HepG2 (cell line): ENCODE measurements around the gene KCNQ1OT1.

Experiments used
- CTCF ChIP-seq: sonication (generic); formaldehyde crosslinking; IDR thresholded peaks from 2 replicates; pipeline ENCODE4 v1.5.0; 2020; ENCODE audit warnings: mild to moderate bottlenecking, missing genetic modification reagents, moderate library complexity
- JUND ChIP-seq: sonication (generic); formaldehyde crosslinking; IDR thresholded peaks from 2 replicates; pipeline ENCODE4 v1.8.0; 2022; ENCODE audit warnings: mild to moderate bottlenecking, missing genetic modification reagents
- MAFK ChIP-seq, 2 experiments: IDR thresholded peaks in 1 of 2; conservative IDR thresholded peaks in 1 of 2; 2 replicates each; pipeline ENCODE4 v1.6.1; 2011; ENCODE audit warnings: improper control_type of control experiment in 2 of 2, low read length in 2 of 2
- NBN ChIP-seq: fragments of 450-650 bp; conservative IDR thresholded peaks from 2 replicates; pipeline ENCODE4 v1.6.1; 2017
- POLR2A ChIP-seq, 2 experiments: IDR thresholded peaks; 2 replicates each; pipeline ENCODE4 v1.6.1; 2011; ENCODE audit warnings: low read depth in 2 of 2, low read length in 2 of 2, mild to moderate bottlenecking in 1 of 2, moderate library complexity in 1 of 2; ENCODE audit not compliant: insufficient read depth in 1 of 2
- RFX5 ChIP-seq: IDR thresholded peaks from 2 replicates; pipeline ENCODE4 v1.6.1; 2011; ENCODE audit warnings: low read depth, low read length, improper control_type of control experiment
- ZNF274 ChIP-seq: sonication (generic); formaldehyde crosslinking; IDR thresholded peaks from 2 replicates; pipeline ENCODE4 v1.5.1; 2020; ENCODE audit warnings: mild to moderate bottlenecking, missing genetic modification reagents
- ZNF282 ChIP-seq: fragments of 450-650 bp; IDR thresholded peaks from 2 replicates; pipeline ENCODE4 v1.6.1; 2018; ENCODE audit not compliant: partially characterized antibody
- ZNF777 ChIP-seq: sonication (generic); formaldehyde crosslinking; IDR thresholded peaks from 2 replicates; pipeline ENCODE4 v1.4.0; 2020; ENCODE audit warnings: missing genetic modification reagents
- TF ChIP-seq, protein P1 (sequence below): sonication (generic); formaldehyde crosslinking; conservative IDR thresholded peaks from 2 replicates; pipeline ENCODE4 v1.4.0; 2020; ENCODE audit warnings: mild to moderate bottlenecking, missing genetic modification reagents, moderate library complexity
- TF ChIP-seq, protein P2 (sequence below): IDR thresholded peaks from 2 replicates; pipeline ENCODE4 v1.6.1; 2012; ENCODE audit warnings: inconsistent platforms

DNA sequence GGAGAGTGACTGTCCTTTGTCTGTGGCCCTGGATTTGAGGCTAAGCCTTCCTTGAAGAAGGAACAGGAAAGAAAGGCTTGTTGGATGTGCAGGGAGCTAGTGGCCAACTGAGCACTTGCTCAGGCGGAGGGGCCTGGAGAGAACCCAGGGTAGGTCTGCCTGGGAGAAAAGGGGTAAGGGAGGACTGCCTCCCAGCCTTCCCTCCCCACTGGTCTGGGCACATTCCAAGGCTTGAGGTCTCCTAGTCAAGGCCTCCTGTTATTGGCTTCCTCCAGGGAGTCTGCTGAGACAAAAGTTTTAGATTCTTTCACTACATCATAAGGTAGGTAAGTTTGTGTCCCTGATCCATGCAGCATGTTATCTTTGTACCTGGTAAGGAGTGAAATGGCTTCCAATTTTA, 15.2 kb downstream of the KCNQ1OT1 start:
- no peak for TF ChIP-seq NBN
- TF ChIP-seq ZNF777 (CRISPR knock-in tag), result no peak
- TF ChIP-seq CTCF (CRISPR knock-in tag), result no peak
- TF ChIP-seq ZNF282, result no peak
- no peak for TF ChIP-seq JUND (CRISPR knock-in tag)
- TF ChIP-seq ZNF274 (CRISPR knock-in tag), result no peak
- TF ChIP-seq RFX5, result no peak
- TF ChIP-seq, protein P1, sequence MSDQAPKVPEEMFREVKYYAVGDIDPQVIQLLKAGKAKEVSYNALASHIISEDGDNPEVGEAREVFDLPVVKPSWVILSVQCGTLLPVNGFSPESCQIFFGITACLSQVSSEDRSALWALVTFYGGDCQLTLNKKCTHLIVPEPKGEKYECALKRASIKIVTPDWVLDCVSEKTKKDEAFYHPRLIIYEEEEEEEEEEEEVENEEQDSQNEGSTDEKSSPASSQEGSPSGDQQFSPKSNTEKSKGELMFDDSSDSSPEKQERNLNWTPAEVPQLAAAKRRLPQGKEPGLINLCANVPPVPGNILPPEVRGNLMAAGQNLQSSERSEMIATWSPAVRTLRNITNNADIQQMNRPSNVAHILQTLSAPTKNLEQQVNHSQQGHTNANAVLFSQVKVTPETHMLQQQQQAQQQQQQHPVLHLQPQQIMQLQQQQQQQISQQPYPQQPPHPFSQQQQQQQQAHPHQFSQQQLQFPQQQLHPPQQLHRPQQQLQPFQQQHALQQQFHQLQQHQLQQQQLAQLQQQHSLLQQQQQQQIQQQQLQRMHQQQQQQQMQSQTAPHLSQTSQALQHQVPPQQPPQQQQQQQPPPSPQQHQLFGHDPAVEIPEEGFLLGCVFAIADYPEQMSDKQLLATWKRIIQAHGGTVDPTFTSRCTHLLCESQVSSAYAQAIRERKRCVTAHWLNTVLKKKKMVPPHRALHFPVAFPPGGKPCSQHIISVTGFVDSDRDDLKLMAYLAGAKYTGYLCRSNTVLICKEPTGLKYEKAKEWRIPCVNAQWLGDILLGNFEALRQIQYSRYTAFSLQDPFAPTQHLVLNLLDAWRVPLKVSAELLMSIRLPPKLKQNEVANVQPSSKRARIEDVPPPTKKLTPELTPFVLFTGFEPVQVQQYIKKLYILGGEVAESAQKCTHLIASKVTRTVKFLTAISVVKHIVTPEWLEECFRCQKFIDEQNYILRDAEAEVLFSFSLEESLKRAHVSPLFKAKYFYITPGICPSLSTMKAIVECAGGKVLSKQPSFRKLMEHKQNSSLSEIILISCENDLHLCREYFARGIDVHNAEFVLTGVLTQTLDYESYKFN (CRISPR knock-in tag), result no peak
- TF ChIP-seq POLR2A (IDR thresholded peaks at IDR 0.05; ENCODE audit: insufficient read depth in 1 of 2, low read depth in 2 of 2, low read length in 2 of 2), result no peak; a peak in 1 of 4 replicates
- TF ChIP-seq MAFK (conservative IDR thresholded peaks at IDR 0.05 in 1 of 2, IDR thresholded peaks at IDR 0.05 in 1 of 2; ENCODE audit: low read length in 2 of 2), result no peak
- TF ChIP-seq, protein P2, sequence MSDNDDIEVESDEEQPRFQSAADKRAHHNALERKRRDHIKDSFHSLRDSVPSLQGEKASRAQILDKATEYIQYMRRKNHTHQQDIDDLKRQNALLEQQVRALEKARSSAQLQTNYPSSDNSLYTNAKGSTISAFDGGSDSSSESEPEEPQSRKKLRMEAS, result no peak
